ENCODE data around the gene FNDC11.

DNA sequence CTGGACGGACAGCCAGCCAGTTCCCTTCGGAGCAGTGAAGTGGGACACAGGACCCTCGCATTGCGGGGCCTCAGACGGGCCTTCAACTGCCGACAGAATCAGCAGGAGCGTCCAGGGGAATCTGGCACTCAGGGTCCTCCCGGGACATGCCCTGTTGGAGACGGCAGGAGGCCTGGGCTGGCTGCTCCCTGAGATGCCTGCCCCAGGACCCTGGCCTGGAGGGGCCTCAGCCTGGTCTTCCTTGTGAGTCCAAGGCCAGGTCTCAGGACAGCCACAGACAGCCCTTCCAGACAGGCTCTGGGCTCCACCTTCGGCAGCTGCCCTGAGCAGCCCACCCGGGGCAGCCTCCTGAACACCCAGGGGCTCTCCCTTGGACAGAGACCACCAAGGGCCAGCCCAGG is 34.7 kb downstream of the FNDC11 start:
- TF ChIP-seq POLR2A (IDR thresholded peaks at IDR 0.05) = no peak
- TF ChIP-seq, protein P1, sequence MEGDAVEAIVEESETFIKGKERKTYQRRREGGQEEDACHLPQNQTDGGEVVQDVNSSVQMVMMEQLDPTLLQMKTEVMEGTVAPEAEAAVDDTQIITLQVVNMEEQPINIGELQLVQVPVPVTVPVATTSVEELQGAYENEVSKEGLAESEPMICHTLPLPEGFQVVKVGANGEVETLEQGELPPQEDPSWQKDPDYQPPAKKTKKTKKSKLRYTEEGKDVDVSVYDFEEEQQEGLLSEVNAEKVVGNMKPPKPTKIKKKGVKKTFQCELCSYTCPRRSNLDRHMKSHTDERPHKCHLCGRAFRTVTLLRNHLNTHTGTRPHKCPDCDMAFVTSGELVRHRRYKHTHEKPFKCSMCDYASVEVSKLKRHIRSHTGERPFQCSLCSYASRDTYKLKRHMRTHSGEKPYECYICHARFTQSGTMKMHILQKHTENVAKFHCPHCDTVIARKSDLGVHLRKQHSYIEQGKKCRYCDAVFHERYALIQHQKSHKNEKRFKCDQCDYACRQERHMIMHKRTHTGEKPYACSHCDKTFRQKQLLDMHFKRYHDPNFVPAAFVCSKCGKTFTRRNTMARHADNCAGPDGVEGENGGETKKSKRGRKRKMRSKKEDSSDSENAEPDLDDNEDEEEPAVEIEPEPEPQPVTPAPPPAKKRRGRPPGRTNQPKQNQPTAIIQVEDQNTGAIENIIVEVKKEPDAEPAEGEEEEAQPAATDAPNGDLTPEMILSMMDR (IDR thresholded peaks at IDR 0.05) = no peak
